HCT116 (cell line): ENCODE results near the gene CAMKK2. TPM values are rescaled to one million over a fixed set of nuclear protein-coding genes. Genes with fewer than 3 reads are reported as not detected.

ENCODE experiments used
- ATAC-seq: fragments of 200-7000 bp; cut with Tn5 transposase; 2 replicates; pipeline ENCODE4 v1.9.1; 2020; ENCODE audit warnings: mild to moderate bottlenecking, moderate library complexity
- BruUV-seq: library from RNA; stranded (reverse); fragments of 400-500 nt; replicated peaks from 2 replicates; lab custom pipeline; 2021; lab: Mats Ljungman, UMichigan
- CTCF ChIA-PET: fragments of 300-600 bp; sonication (Branson Sonifier 250); formaldehyde crosslinking; loops from one replicate; lab custom pipeline; 2021; ENCODE audit warnings: antibody characterized with exemption; lab: Charles Lee
- POLR2A ChIA-PET: fragments of 300-600, 350-600 bp; sonication (Branson Sonifier 250); formaldehyde crosslinking; loops from one replicate; lab custom pipeline; 2021; ENCODE audit warnings: antibody characterized with exemption; lab: Charles Lee
- RAD21 ChIA-PET, 2 experiments: fragments of 300-600 bp; sonication (Branson Sonifier 250); formaldehyde crosslinking; loops; one replicate each; lab custom pipeline; 2023; ENCODE audit warnings: low total read pairs in 2 of 2; ENCODE audit not compliant: uncharacterized antibody in 2 of 2, unreplicated experiment in 2 of 2, low non-redundant PET in 1 of 2; lab: Charles Lee
- DNase-seq: peaks from one replicate; pipeline ENCODE4 v3.0.0-alpha.2; 2010; ENCODE audit warnings: low read depth, low spot score
- H2AFZ ChIP-seq: fragments of 200-600 bp; shearing (Covaris generic), sonication (generic); 2 replicates; pipeline ENCODE4 v1.6.1; 2017; ENCODE audit warnings: low read depth, mixed run types, mixed read lengths, antibody characterized with exemption, low read length; ENCODE audit not compliant: poor library complexity, severe bottlenecking
- H3K27ac ChIP-seq: 2 replicates; pipeline ENCODE4 v1.5.1; 2012; ENCODE audit warnings: low read depth, low read length
- H3K27me3 ChIP-seq: fragments of 200-600 bp; sonication (generic); 2 replicates; pipeline ENCODE4 v1.6.1; 2016; ENCODE audit warnings: mixed run types, low read length, mixed read lengths; ENCODE audit not compliant: insufficient read depth
- H3K36me3 ChIP-seq, 2 experiments: fragments of 200-500 bp in 1 of 2; fragments of 200-600 bp in 1 of 2; sonication (Bioruptor generic) in 1 of 2; sonication (generic) in 1 of 2; 2 replicates each; pipeline versions ENCODE4 v1.5.1 to v1.6.1; 2014 to 2016; ENCODE audit warnings: low read length in 2 of 2, inconsistent platforms in 1 of 2, mixed read lengths in 1 of 2, mixed run types in 1 of 2; ENCODE audit not compliant: insufficient read depth in 2 of 2, control insufficient read depth in 1 of 2
- H3K4me1 ChIP-seq, 2 experiments: fragments of 200-600 bp in 1 of 2; sonication (generic) in 1 of 2; 2 replicates each; pipeline versions ENCODE4 v1.5.1 to v1.6.1; 2012 to 2017; ENCODE audit warnings: low read length in 2 of 2, inconsistent platforms in 1 of 2, mild to moderate bottlenecking in 1 of 2, mixed read lengths in 1 of 2, mixed run types in 1 of 2, moderate library complexity in 1 of 2; ENCODE audit not compliant: insufficient read depth in 2 of 2, control insufficient read depth in 1 of 2
- H3K4me2 ChIP-seq: fragments of 200-600 bp; sonication (generic); 2 replicates; pipeline ENCODE4 v1.6.1; 2017; ENCODE audit warnings: mixed run types, low read length, mixed read lengths
- H3K4me3 ChIP-seq, 2 experiments: fragments of 200-600 bp in 1 of 2; sonication (generic) in 1 of 2; replicated peaks in 1 of 2; 2 replicates each; pipeline ENCODE4 v1.5.1; 2011 to 2016; ENCODE audit warnings: low read length in 2 of 2, control low read depth in 1 of 2, low read depth in 1 of 2, mild to moderate bottlenecking in 1 of 2, mixed read lengths in 1 of 2, mixed run types in 1 of 2
- H3K79me2 ChIP-seq: fragments of 200-600 bp; sonication (generic); 2 replicates; pipeline ENCODE4 v1.6.1; 2017; ENCODE audit warnings: mild to moderate bottlenecking, mixed run types, low read length, moderate library complexity, mixed read lengths; ENCODE audit not compliant: insufficient read depth
- H3K9ac ChIP-seq: fragments of 200-600 bp; sonication (generic); 2 replicates; pipeline ENCODE4 v1.6.1; 2016; ENCODE audit warnings: low read length, mixed read lengths
- H3K9me2 ChIP-seq: fragments of 200-600 bp; sonication (generic), shearing (Covaris generic); 2 replicates; pipeline ENCODE4 v1.6.1; 2017; ENCODE audit warnings: mixed run types, mild to moderate bottlenecking, moderate library complexity; ENCODE audit not compliant: insufficient read depth
- H3K9me3 ChIP-seq, 2 experiments: fragments of 200-500 bp in 1 of 2; fragments of 200-600 bp in 1 of 2; sonication (Bioruptor generic) in 1 of 2; sonication (generic) in 1 of 2; 2 replicates each; pipeline ENCODE4 v1.6.1; 2014 to 2017; ENCODE audit warnings: low read length in 2 of 2, mixed read lengths in 2 of 2, inconsistent platforms in 1 of 2, low read depth in 1 of 2, mild to moderate bottlenecking in 1 of 2, mixed run types in 1 of 2, moderate library complexity in 1 of 2; ENCODE audit not compliant: control insufficient read depth in 1 of 2, insufficient read depth in 1 of 2
- H4K20me1 ChIP-seq: fragments of 200-600 bp; sonication (generic), shearing (Covaris generic); 2 replicates; pipeline ENCODE4 v1.6.1; 2017; ENCODE audit warnings: mixed run types, mild to moderate bottlenecking, moderate library complexity; ENCODE audit not compliant: insufficient read depth
- CBX3 ChIP-seq: IDR thresholded peaks from 2 replicates; pipeline ENCODE4 v1.6.1; 2012; ENCODE audit warnings: low read depth
- CEBPB ChIP-seq: IDR thresholded peaks from 2 replicates; pipeline ENCODE4 v1.6.1; 2012; ENCODE audit warnings: low read depth
- ELF1 ChIP-seq: IDR thresholded peaks from 2 replicates; pipeline ENCODE4 v1.6.1; 2012; ENCODE audit warnings: low read depth, borderline replicate concordance
- EZH2 ChIP-seq: fragments of 200-600 bp; sonication (generic); IDR thresholded peaks from 2 replicates; pipeline ENCODE4 v1.6.1; 2017; ENCODE audit warnings: antibody characterized with exemption, mixed run types
- EZH2phosphoT487 ChIP-seq: fragments of 200-600 bp; IDR thresholded peaks from 2 replicates; pipeline ENCODE4 v1.6.1; 2018; ENCODE audit warnings: antibody characterized with exemption, borderline replicate concordance
- FOSL1 ChIP-seq: IDR thresholded peaks from 2 replicates; pipeline ENCODE4 v1.6.1; 2012; ENCODE audit warnings: low read depth
- JUND ChIP-seq: IDR thresholded peaks from 2 replicates; pipeline ENCODE4 v1.6.1; 2012
- POLR2A ChIP-seq: IDR thresholded peaks from 2 replicates; pipeline ENCODE4 v1.7.0; 2011; ENCODE audit warnings: borderline replicate concordance; ENCODE audit not compliant: insufficient read depth, insufficient read length; ENCODE audit errors: extremely low read depth
- POLR2AphosphoS5 ChIP-seq: IDR thresholded peaks from 2 replicates; pipeline ENCODE4 v1.6.1; 2011; ENCODE audit warnings: mild to moderate bottlenecking, low read depth, low read length, moderate library complexity
- RAD21 ChIP-seq: IDR thresholded peaks from 2 replicates; pipeline ENCODE4 v1.6.1; 2012; ENCODE audit warnings: low read depth, mild to moderate bottlenecking
- SIN3A ChIP-seq: IDR thresholded peaks from 2 replicates; pipeline ENCODE4 v1.6.1; 2012; ENCODE audit warnings: low read depth
- SP1 ChIP-seq: IDR thresholded peaks from 2 replicates; pipeline ENCODE4 v1.6.1; 2012; ENCODE audit warnings: low read depth
- SRF ChIP-seq: IDR thresholded peaks from 2 replicates; pipeline ENCODE4 v1.6.1; 2012; ENCODE audit warnings: low read depth
- YY1 ChIP-seq: IDR thresholded peaks from 2 replicates; pipeline ENCODE4 v1.6.1; 2011; ENCODE audit warnings: low read length, low read depth, moderate library complexity, mild to moderate bottlenecking; ENCODE audit not compliant: insufficient replicate concordance; ENCODE audit errors: extremely low read depth
- ZFX ChIP-seq: fragments of 450-650 bp; IDR thresholded peaks from 2 replicates; pipeline ENCODE4 v1.6.1; 2017
- ZNF274 ChIP-seq: fragments of 200-500 bp; sonication (Bioruptor generic); IDR thresholded peaks from 2 replicates; pipeline ENCODE4 v1.6.1; 2014; ENCODE audit warnings: mild to moderate bottlenecking, low read depth, low read length, inconsistent platforms
- intact Hi-C: fragments of 100-400 bp; cut with micrococcal nuclease; formaldehyde crosslinking; loops from 2 replicates; pipeline ENCODE4 v1.10.0; 2022
- total RNA-seq: library from RNA; stranded (reverse); gene quantifications from one replicate; pipeline ENCODE4 v1.2.1, GENCODE V29; 2021; ENCODE audit not compliant: unreplicated experiment
- TF ChIP-seq, protein P1 (sequence below): IDR thresholded peaks from 2 replicates; pipeline ENCODE4 v1.6.1; 2012
- TF ChIP-seq, protein P2 (sequence below), 3 experiments: fragments of 200-600 bp in 1 of 3; sonication (generic) in 1 of 3; IDR thresholded peaks in 2 of 3; conservative IDR thresholded peaks in 1 of 3; 2 replicates each; pipeline ENCODE4 v1.5.1; 2012 to 2017; ENCODE audit warnings: low read depth in 2 of 3, low read length in 2 of 3, antibody characterized with exemption in 1 of 3, borderline replicate concordance in 1 of 3, control low read depth in 1 of 3, mild to moderate bottlenecking in 1 of 3, mixed read lengths in 1 of 3, mixed run types in 1 of 3, moderate library complexity in 1 of 3; ENCODE audit not compliant: insufficient read depth in 1 of 3
- TF ChIP-seq, protein P3 (sequence below): IDR thresholded peaks from 2 replicates; pipeline ENCODE4 v1.6.1; 2011; ENCODE audit warnings: mild to moderate bottlenecking, low read length, moderate library complexity; ENCODE audit not compliant: insufficient replicate concordance; ENCODE audit errors: extremely low read depth
- TF ChIP-seq, protein P4 (sequence below): IDR thresholded peaks from 2 replicates; pipeline ENCODE4 v1.6.1; 2012

CAMKK2 gene
- total RNA-seq, 1 experiment from 2014 or later = 33.8 TPM

GRCh38 chr12:121216102-121216501, 80.4 kb downstream of the CAMKK2 start:
- DNase-seq (no peak), ATAC-seq (no peak)
- ChIA-PET CTCF (no interaction called here), RAD21 (interaction anchor here in 1 of 2 experiments (0.6 kb wide), 1 partner anchor 104 kb away, joined by 3 read pairs; no protein-coding TSS in a partner anchor), POLR2A (no interaction called here)
- intact Hi-C loops = loop anchor here (5.0 kb wide), 1 partner anchor 84 kb away; the partner anchor contains the start of gene P2RX7
- Histone ChIP-seq H3K4me1 (peaks cover 25 to 46% of the 10 kb centered on the region in 2 experiments), H3K9ac (no peak overlapping the region), H3K9me3 (no peaks in the 10 kb centered on the region), H3K27me3 (no peaks in the 10 kb centered on the region), H3K27ac (no peak overlapping the region), H3K4me3 (no peak overlapping the region), H3K4me2 (peak overlapping the region; percentile 68; the same call in 1 of the 2 replicates), H4K20me1 (no peaks in the 10 kb centered on the region), H3K9me2 (no peaks in the 10 kb centered on the region), H3K79me2 (peaks cover 8% of the 10 kb centered on the region; the same call in 1 of the 2 replicates), H2AFZ (no peak overlapping the region), H3K36me3 (no peaks in the 10 kb centered on the region)
- TF ChIP-seq CEBPB (no peak), SP1 (no peak), EZH2 (no peak), ZNF274 (no peak), EZH2phosphoT487 (no peak), JUND (no peak), RAD21 (no peak), FOSL1 (no peak), ELF1 (no peak), SRF (no peak), ZFX (no peak), CBX3 (no peak), POLR2A (no peak), YY1 (no peak), POLR2AphosphoS5 (no peak), SIN3A (no peak)
- TF ChIP-seq, protein P1, sequence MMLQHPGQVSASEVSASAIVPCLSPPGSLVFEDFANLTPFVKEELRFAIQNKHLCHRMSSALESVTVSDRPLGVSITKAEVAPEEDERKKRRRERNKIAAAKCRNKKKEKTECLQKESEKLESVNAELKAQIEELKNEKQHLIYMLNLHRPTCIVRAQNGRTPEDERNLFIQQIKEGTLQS = no peak
- TF ChIP-seq, protein P2, sequence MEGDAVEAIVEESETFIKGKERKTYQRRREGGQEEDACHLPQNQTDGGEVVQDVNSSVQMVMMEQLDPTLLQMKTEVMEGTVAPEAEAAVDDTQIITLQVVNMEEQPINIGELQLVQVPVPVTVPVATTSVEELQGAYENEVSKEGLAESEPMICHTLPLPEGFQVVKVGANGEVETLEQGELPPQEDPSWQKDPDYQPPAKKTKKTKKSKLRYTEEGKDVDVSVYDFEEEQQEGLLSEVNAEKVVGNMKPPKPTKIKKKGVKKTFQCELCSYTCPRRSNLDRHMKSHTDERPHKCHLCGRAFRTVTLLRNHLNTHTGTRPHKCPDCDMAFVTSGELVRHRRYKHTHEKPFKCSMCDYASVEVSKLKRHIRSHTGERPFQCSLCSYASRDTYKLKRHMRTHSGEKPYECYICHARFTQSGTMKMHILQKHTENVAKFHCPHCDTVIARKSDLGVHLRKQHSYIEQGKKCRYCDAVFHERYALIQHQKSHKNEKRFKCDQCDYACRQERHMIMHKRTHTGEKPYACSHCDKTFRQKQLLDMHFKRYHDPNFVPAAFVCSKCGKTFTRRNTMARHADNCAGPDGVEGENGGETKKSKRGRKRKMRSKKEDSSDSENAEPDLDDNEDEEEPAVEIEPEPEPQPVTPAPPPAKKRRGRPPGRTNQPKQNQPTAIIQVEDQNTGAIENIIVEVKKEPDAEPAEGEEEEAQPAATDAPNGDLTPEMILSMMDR (IDR thresholded peaks at IDR 0.05 in 2 of 3, conservative IDR thresholded peaks at IDR 0.05 in 1 of 3; ENCODE audit: borderline replicate concordance in 1 of 3, insufficient read depth in 1 of 3, low read depth in 2 of 3, low read length in 2 of 3) = no peak
- TF ChIP-seq, protein P3, sequence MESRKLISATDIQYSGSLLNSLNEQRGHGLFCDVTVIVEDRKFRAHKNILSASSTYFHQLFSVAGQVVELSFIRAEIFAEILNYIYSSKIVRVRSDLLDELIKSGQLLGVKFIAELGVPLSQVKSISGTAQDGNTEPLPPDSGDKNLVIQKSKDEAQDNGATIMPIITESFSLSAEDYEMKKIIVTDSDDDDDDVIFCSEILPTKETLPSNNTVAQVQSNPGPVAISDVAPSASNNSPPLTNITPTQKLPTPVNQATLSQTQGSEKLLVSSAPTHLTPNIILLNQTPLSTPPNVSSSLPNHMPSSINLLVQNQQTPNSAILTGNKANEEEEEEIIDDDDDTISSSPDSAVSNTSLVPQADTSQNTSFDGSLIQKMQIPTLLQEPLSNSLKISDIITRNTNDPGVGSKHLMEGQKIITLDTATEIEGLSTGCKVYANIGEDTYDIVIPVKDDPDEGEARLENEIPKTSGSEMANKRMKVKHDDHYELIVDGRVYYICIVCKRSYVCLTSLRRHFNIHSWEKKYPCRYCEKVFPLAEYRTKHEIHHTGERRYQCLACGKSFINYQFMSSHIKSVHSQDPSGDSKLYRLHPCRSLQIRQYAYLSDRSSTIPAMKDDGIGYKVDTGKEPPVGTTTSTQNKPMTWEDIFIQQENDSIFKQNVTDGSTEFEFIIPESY = no peak
- TF ChIP-seq, protein P4, sequence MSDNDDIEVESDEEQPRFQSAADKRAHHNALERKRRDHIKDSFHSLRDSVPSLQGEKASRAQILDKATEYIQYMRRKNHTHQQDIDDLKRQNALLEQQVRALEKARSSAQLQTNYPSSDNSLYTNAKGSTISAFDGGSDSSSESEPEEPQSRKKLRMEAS = no peak
- BruUV-seq = no TSS peak
